Testis (tissue), 2 donors: ENCODE data around the gene FCHSD2.

Source experiments
- POLR2A ChIP-seq: fragments of 450-650 bp; IDR thresholded peaks from one replicate; pipeline ENCODE4 v1.6.1; 2017; ENCODE audit warnings: antibody characterized with exemption, mild to moderate bottlenecking, moderate library complexity
- TF ChIP-seq, protein P1 (sequence below), 3 experiments: fragments of 450-650 bp in 2 of 3; fragments of 200-600 bp in 1 of 3; sonication (generic) in 1 of 3; IDR thresholded peaks; one replicate each; pipeline ENCODE4 v1.5.1; 2016 to 2019; ENCODE audit warnings: antibody characterized with exemption in 3 of 3, mild to moderate bottlenecking in 2 of 3, moderate library complexity in 1 of 3

DNA sequence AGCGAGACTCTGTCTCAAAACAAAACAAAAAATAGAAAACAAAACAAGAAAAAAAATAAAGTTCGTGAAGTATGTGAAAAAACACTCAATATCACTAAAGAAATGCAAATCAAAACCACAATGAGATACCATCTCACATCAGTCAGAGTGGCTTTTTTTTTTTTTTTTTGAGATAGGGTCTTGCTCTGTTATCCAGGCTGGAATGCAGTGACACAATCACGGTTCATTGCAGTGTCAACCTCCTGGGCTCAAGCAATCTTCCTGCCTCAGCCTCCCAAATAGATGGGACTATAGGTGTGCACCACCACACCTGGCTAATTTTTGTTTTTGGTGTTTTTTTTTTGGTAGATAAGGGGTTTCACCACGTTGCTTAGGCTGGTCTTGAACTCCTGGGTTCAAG, 290.4 kb downstream of the FCHSD2 start:
- TF ChIP-seq, protein P1, sequence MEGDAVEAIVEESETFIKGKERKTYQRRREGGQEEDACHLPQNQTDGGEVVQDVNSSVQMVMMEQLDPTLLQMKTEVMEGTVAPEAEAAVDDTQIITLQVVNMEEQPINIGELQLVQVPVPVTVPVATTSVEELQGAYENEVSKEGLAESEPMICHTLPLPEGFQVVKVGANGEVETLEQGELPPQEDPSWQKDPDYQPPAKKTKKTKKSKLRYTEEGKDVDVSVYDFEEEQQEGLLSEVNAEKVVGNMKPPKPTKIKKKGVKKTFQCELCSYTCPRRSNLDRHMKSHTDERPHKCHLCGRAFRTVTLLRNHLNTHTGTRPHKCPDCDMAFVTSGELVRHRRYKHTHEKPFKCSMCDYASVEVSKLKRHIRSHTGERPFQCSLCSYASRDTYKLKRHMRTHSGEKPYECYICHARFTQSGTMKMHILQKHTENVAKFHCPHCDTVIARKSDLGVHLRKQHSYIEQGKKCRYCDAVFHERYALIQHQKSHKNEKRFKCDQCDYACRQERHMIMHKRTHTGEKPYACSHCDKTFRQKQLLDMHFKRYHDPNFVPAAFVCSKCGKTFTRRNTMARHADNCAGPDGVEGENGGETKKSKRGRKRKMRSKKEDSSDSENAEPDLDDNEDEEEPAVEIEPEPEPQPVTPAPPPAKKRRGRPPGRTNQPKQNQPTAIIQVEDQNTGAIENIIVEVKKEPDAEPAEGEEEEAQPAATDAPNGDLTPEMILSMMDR (IDR thresholded peaks at IDR 0.05): no peak
- TF ChIP-seq POLR2A: no peak
